Measurements from ENCODE around the gene ARID1B. TPM values are rescaled to one million over a fixed set of nuclear protein-coding genes. Genes with fewer than 3 reads are reported as not detected.

Gene ARID1B
- total RNA-seq, 1 experiment from 2014 or later = 42.8 TPM

- no peaks in the 10 kb centered on the region for H3F3A ChIP-seq (ENCODE audit: insufficient read depth, low read depth)
- BruUV-seq (replicated peaks) = no TSS peak
- H3K27me3 ChIP-seq (ENCODE audit: insufficient read depth, low read depth) = no peaks in the 10 kb centered on the region
- no peak overlapping the region for H3K4me2 ChIP-seq
- CTCF ChIA-PET = no interaction called here
- H3K36me3 ChIP-seq (ENCODE audit: low read depth) = no peaks in the 10 kb centered on the region
- no peak overlapping the region for H2AFZ ChIP-seq
- no peak overlapping the region for H3K4me3 ChIP-seq
- TF ChIP-seq EZH2 (IDR thresholded peaks at IDR 0.05; ENCODE audit: low read depth) (no peak), CTCF (conservative IDR thresholded peaks at IDR 0.05) (no peak)
- H3K9me2 ChIP-seq (ENCODE audit: insufficient read depth) = no peaks in the 10 kb centered on the region
- no peak for DNase-seq
- no peaks in the 10 kb centered on the region for H3K4me1 ChIP-seq (replicated peaks; ENCODE audit: insufficient read depth)
- no peaks in the 10 kb centered on the region for H4K20me1 ChIP-seq (ENCODE audit: insufficient read depth)
- no peaks in the 10 kb centered on the region for H3K9me3 ChIP-seq (ENCODE audit: insufficient read depth, low read depth)
- no peak overlapping the region for H3K27ac ChIP-seq
- POLR2A ChIA-PET (ENCODE audit: unreplicated experiment) = no interaction called here
- no peaks in the 10 kb centered on the region for H3K79me2 ChIP-seq (ENCODE audit: low read depth)
- intact Hi-C loops (cut with micrococcal nuclease; ENCODE audit: unreplicated experiment) = no loop called here
These were observed 462.0 kb downstream of the ARID1B start for GRCh38 chr6:157239148-157239547.

- intact Hi-C loops (cut with micrococcal nuclease; ENCODE audit: unreplicated experiment) = no loop called here
- no TSS peak for BruUV-seq (replicated peaks)
- no peaks in the 10 kb centered on the region for H3K9me2 ChIP-seq (ENCODE audit: insufficient read depth)
- H3K79me2 ChIP-seq (ENCODE audit: low read depth) = no peaks in the 10 kb centered on the region
- no peaks in the 10 kb centered on the region for H3K27me3 ChIP-seq (ENCODE audit: insufficient read depth, low read depth)
- no peaks in the 10 kb centered on the region for H3K9me3 ChIP-seq (ENCODE audit: insufficient read depth, low read depth)
- H3K27ac ChIP-seq = no peak overlapping the region
- H3K4me2 ChIP-seq = no peak overlapping the region
- TF ChIP-seq EZH2 (IDR thresholded peaks at IDR 0.05; ENCODE audit: low read depth) (no peak), CTCF (conservative IDR thresholded peaks at IDR 0.05) (no peak)
- DNase-seq = no peak
- POLR2A ChIA-PET (ENCODE audit: unreplicated experiment) = no interaction called here
- H3F3A ChIP-seq (ENCODE audit: insufficient read depth, low read depth) = no peaks in the 10 kb centered on the region
- no peak overlapping the region for H2AFZ ChIP-seq
- no peak overlapping the region for H3K4me3 ChIP-seq
- no peaks in the 10 kb centered on the region for H4K20me1 ChIP-seq (ENCODE audit: insufficient read depth)
- CTCF ChIA-PET = no interaction called here
- no peaks in the 10 kb centered on the region for H3K4me1 ChIP-seq (replicated peaks; ENCODE audit: insufficient read depth)
- no peaks in the 10 kb centered on the region for H3K36me3 ChIP-seq (ENCODE audit: low read depth)
These were observed 462.5 kb downstream of the ARID1B start for GRCh38 chr6:157239671-157240058.

- Histone ChIP-seq H3K36me3 (ENCODE audit: low read depth) (no peaks in the 10 kb centered on the region), H3K27ac (no peak overlapping the region), H3K4me1 (replicated peaks; ENCODE audit: insufficient read depth) (no peaks in the 10 kb centered on the region), H3K9me2 (ENCODE audit: insufficient read depth) (no peaks in the 10 kb centered on the region), H3K4me3 (no peak overlapping the region), H2AFZ (no peak overlapping the region), H3K79me2 (ENCODE audit: low read depth) (no peaks in the 10 kb centered on the region), H3K9me3 (ENCODE audit: insufficient read depth, low read depth) (no peaks in the 10 kb centered on the region), H3F3A (ENCODE audit: insufficient read depth, low read depth) (no peaks in the 10 kb centered on the region), H4K20me1 (ENCODE audit: insufficient read depth) (no peaks in the 10 kb centered on the region), H3K4me2 (no peak overlapping the region), H3K27me3 (ENCODE audit: insufficient read depth, low read depth) (no peaks in the 10 kb centered on the region)
- ChIA-PET CTCF (no interaction called here), POLR2A (ENCODE audit: unreplicated experiment) (no interaction called here)
- no peak for DNase-seq
- BruUV-seq (replicated peaks) = no TSS peak
- intact Hi-C loops (cut with micrococcal nuclease; ENCODE audit: unreplicated experiment) = no loop called here
- TF ChIP-seq EZH2 (IDR thresholded peaks at IDR 0.05; ENCODE audit: low read depth) (no peak), CTCF (conservative IDR thresholded peaks at IDR 0.05) (no peak)
These were observed 463.1 kb downstream of the ARID1B start for GRCh38 chr6:157240059-157240959.

Data from PC-9 (cell line).